Measurements from ENCODE around the gene KCNH1. TPM values are rescaled to one million over a fixed set of nuclear protein-coding genes. Genes with fewer than 3 reads are reported as not detected.

KCNH1 gene
- total and polyA plus RNA-seq, 9 donors = 0.11 to 0.46 TPM; not detected in 7

DNA sequence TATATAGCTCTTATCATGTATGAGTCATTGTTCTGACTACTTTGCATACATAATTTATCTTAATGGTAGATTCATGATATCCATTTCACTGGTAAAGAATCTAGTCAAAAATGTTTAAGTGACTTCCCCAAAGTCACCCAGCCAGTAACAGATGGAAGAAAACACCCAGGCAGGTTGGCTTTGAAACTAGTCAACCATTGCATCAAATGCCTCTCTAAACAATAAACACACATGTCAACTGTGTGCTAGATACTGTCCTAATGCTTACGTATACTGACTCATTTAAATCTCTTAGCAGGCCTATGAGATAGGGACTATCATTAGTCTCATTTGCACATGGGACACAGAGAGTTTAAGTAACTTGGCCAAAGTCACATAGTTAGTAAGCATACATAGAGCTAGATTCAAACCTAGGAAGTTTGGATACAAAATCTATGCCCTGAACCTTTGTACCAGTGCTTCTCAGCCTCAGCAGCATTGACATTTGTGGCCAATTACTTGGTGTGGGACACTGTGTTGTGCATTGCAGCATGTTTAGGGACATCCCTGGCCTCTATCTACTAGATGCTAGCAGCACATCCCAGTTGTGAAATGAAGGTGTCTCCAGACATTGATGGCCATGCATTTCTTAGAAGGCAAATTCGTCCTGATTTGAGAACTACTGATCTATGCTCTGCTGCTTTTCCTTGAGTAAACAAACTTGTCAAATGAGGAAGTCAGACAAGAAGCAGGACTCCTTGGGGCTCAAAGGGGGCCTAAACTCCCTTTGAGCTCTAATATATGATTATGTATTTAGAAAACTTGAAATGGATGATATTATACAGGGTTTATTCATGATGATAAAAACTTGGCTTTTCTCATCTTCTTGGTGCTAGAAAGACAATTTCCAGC is 316.3 kb downstream of the KCNH1 start:
- intact Hi-C loops (cut with DNase I) = no loop called here

DNA sequence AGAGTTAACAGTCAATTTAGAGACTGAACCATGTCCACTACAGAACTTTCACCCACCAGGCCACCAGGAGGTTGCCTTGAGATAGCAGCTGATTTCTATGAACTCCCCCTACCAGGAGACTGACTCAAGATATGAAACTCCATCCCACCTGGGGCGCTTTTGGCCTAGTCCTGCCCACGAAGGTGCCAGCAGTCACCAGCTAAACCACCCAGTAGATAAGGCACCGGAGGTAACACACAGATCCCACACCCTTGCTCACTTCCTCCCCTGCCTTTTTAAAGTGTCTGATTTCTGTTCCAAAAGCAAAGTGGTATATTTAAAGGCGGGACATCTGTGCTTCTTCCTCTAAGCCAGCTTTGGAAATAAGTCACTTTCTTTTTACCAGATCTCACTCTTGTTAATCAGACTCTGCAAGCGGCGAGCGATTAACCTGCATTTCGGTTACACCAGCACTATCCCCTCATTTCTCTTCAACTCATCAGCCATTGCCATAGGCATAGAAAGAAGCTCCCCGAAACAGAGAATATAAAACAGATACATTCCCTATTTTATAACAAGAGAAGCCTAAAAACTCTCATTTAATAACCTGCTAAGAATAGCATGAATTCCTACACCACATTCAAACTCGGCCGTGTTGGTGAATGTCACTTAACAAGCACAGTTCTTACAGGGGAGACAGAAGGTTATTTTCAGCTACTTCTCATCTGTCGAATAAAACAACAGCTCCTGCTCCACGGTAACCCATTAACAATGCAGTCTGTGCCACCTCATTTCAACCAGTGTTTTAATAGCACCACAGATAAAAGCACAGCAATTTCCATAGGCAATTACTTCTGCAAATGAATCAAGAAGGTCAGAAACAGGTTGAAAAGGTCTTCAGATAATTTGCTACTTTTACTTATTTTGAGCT is 318.1 kb downstream of the KCNH1 start:
- H3K27me3 ChIP-seq = no peaks in the 10 kb centered on the region
- H3K9me3 ChIP-seq = no peaks in the 10 kb centered on the region
- no peak for DNase-seq
- 63 to 73% (median 70%) methylated on average over 13 of the region's 13 CpGs for WGBS, 3 donors
- H3K4me1 ChIP-seq (ENCODE audit: insufficient read depth) = no peaks in the 10 kb centered on the region
- no peak overlapping the region for H3K4me3 ChIP-seq
- intact Hi-C loops (cut with DNase I) = no loop called here
- no peak overlapping the region for H3K27ac ChIP-seq
- TF ChIP-seq, protein P1, sequence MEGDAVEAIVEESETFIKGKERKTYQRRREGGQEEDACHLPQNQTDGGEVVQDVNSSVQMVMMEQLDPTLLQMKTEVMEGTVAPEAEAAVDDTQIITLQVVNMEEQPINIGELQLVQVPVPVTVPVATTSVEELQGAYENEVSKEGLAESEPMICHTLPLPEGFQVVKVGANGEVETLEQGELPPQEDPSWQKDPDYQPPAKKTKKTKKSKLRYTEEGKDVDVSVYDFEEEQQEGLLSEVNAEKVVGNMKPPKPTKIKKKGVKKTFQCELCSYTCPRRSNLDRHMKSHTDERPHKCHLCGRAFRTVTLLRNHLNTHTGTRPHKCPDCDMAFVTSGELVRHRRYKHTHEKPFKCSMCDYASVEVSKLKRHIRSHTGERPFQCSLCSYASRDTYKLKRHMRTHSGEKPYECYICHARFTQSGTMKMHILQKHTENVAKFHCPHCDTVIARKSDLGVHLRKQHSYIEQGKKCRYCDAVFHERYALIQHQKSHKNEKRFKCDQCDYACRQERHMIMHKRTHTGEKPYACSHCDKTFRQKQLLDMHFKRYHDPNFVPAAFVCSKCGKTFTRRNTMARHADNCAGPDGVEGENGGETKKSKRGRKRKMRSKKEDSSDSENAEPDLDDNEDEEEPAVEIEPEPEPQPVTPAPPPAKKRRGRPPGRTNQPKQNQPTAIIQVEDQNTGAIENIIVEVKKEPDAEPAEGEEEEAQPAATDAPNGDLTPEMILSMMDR (IDR thresholded peaks at IDR 0.05) = no peak
- no peak for TF ChIP-seq POLR2A (IDR thresholded peaks at IDR 0.05)
- no peak for TF ChIP-seq EP300 (IDR thresholded peaks at IDR 0.05)
- H3K36me3 ChIP-seq = no peaks in the 10 kb centered on the region

More for the DNA sequence above, 316.3 kb downstream of the KCNH1 start:
- WGBS, 3 donors = 61 to 70% (median 61%) methylated on average over 2 of the region's 2 CpGs
- no peak overlapping the region for H3K27ac ChIP-seq
- H3K4me1 ChIP-seq (ENCODE audit: insufficient read depth) = no peaks in the 10 kb centered on the region
- TF ChIP-seq EP300 (IDR thresholded peaks at IDR 0.05) = no peak
- TF ChIP-seq POLR2A (IDR thresholded peaks at IDR 0.05) = no peak
- TF ChIP-seq, protein P1 (IDR thresholded peaks at IDR 0.05) = no peak
- H3K9me3 ChIP-seq = no peaks in the 10 kb centered on the region
- H3K27me3 ChIP-seq = no peaks in the 10 kb centered on the region
- no peaks in the 10 kb centered on the region for H3K36me3 ChIP-seq
- no peak overlapping the region for H3K4me3 ChIP-seq
- no peak for DNase-seq

DNA sequence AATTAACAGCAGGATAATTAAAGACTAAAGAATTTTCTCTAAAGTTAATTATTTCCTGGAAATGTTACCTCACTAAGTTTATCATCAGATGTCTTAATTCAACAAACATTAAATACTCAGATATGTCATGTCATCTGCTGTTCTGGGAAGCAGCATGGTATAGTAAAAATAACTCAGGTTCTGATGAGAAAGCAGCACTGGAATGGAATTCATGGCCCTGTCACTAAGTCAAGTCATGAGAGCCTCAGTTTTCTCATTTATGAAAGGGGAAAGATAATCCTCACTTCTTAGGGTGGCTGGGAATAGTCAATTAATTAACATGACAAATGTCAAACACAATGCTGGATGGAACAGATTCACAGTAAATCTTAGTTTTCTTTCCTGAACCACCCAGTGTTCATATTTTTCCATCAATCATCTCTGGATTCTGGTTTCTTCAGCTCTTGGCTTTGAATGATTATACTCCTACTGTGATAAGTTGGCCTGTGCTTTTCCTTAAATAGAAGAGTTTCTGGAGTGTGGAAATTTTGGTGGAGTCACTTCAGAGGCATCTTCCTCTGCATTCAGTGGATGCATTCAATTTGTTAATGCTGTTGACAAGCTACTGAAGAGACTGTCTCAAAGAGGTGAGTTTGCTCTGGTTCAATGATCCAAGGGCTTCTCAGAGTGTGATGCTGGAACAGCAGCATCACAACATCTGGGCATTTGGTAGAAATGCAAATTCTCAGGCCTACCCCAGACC is 319.4 kb downstream of the KCNH1 start:
- intact Hi-C loops (cut with DNase I) = no loop called here
- Histone ChIP-seq H3K27ac (no peak overlapping the region), H3K4me1 (ENCODE audit: insufficient read depth) (no peaks in the 10 kb centered on the region), H3K27me3 (no peaks in the 10 kb centered on the region), H3K36me3 (no peaks in the 10 kb centered on the region), H3K9me3 (no peaks in the 10 kb centered on the region), H3K4me3 (no peak overlapping the region)
- DNase-seq = no peak
- TF ChIP-seq POLR2A (IDR thresholded peaks at IDR 0.05) (no peak), EP300 (IDR thresholded peaks at IDR 0.05) (no peak)
- TF ChIP-seq, protein P1 (IDR thresholded peaks at IDR 0.05) = no peak

DNA sequence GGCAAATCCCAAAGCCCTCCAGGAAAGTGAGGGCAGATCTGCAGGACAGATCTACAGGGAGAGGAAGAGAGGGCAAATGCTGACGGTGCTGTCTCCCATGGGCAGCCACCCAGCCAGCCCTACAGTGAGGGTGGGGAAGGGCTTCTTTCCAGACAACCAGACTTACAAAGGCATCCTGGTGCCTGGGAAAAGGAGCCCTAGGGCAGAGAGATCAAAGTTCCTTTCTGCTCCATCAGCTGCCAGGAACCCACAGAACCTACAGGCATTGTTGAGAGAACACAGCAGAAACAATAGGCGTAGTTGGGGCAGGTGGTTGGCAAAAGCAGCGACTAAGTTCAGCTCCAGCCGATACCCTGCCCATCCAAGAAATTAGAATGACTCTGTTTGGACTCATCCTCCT is 332.4 kb downstream of the KCNH1 start:
- Histone ChIP-seq H3K4me3 (no peak overlapping the region), H3K27ac (no peak overlapping the region), H3K36me3 (no peaks in the 10 kb centered on the region), H3K9me3 (no peaks in the 10 kb centered on the region), H3K4me1 (ENCODE audit: insufficient read depth) (no peaks in the 10 kb centered on the region), H3K27me3 (no peaks in the 10 kb centered on the region)
- no peak for DNase-seq
- WGBS, 3 donors = 88 to 92% (median 92%) methylated on average over 4 of the region's 4 CpGs
- intact Hi-C loops (cut with DNase I) = no loop called here
- TF ChIP-seq EP300 (IDR thresholded peaks at IDR 0.05) = no peak
- no peak for TF ChIP-seq POLR2A (IDR thresholded peaks at IDR 0.05)
- TF ChIP-seq, protein P1 (IDR thresholded peaks at IDR 0.05) = no peak
